ENCODE data around the gene AQP12B.

DNA sequence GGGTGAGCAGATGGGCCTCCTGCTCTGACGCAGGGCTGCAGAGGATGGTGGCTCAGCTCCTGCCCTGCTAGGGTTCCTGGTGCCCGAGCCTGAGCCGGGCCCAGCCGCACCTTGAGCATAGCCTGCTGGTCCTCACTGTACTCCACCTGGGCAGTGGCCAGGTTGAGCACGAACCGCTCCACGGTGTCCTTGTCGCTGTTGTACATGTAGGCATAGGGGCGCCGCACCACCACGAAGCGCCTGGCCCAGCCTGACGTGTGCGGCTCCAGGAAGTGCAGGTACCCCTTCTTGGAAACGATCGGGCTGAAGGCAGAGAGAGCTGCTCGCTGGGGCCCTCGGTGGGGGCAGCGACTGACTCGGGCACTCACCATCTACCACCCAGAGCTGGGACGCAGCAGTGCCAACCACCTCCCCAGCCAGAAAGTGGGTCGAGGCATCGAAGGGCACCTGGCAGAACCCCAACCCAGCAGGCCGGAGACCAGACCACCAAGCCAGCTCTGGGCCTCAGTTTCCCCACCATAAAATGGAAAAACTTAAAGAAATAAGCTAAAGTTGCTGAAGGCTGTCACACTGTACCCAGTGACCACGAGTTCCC lies 36.3 kb upstream of the AQP12B start:
- TF ChIP-seq POLR2A (IDR thresholded peaks at IDR 0.05): no peak
- TF ChIP-seq, protein P1, sequence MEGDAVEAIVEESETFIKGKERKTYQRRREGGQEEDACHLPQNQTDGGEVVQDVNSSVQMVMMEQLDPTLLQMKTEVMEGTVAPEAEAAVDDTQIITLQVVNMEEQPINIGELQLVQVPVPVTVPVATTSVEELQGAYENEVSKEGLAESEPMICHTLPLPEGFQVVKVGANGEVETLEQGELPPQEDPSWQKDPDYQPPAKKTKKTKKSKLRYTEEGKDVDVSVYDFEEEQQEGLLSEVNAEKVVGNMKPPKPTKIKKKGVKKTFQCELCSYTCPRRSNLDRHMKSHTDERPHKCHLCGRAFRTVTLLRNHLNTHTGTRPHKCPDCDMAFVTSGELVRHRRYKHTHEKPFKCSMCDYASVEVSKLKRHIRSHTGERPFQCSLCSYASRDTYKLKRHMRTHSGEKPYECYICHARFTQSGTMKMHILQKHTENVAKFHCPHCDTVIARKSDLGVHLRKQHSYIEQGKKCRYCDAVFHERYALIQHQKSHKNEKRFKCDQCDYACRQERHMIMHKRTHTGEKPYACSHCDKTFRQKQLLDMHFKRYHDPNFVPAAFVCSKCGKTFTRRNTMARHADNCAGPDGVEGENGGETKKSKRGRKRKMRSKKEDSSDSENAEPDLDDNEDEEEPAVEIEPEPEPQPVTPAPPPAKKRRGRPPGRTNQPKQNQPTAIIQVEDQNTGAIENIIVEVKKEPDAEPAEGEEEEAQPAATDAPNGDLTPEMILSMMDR (IDR thresholded peaks at IDR 0.05): no peak

Measured in ovary (tissue), 3 donors.